GM12892 (cell line): ENCODE measurements around the gene MORC2.

Experiments
- POLR2A ChIP-seq: IDR thresholded peaks from 2 replicates; pipeline ENCODE4 v1.6.1; 2011; ENCODE audit warnings: low read depth, low read length, control low read depth
- TAF1 ChIP-seq: IDR thresholded peaks from 2 replicates; pipeline ENCODE4 v1.6.1; 2011; ENCODE audit warnings: low read depth, mild to moderate bottlenecking, control low read depth, low read length, borderline replicate concordance

GRCh38 chr22:30885001-30885366 lies 83.6 kb downstream of the MORC2 start:
- TF ChIP-seq POLR2A (no peak), TAF1 (no peak)
